ENCODE data around the gene CTSZ.

DNA sequence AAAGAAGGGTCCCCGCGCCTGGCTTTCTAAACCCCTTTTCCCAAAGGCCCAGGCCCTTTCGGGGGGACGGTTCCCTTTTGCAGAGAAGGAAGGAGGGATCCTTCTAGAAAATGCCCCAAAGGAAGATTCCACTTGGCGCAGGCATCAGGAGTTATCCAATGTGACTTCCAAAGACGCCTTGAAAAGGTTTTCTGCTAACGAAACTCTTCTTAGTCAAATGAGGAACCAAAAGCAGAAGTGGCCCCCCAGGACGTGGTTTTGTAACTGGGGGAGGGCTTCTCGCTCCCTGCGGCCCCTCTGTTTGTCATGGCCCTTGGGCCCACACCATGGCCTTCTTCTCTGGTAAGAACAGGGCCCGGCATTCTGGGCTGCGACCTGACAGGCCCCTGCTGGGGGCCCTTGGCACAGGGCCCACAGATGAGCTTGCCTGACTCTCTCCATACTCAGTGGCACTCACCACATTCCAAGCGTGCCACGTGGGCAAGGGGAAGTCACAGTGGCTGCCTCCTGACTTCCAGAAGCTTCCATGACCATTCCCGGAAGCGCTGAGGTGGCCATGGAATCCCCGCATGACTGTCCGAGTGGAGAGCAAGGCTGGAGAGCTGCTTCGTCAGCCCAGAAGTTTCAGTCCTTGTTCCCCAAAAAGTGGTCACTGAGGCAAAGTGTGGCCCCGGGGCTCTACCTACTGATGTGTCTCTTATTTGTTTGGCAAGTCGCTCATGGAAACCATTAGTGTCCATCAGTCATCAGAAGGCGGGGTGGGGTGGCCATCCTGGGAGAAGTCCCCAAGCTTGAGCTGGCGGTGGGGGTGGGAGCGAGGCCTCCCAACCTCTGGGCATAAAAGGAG, 834 bp upstream of the CTSZ start:
- TF ChIP-seq, protein P1, sequence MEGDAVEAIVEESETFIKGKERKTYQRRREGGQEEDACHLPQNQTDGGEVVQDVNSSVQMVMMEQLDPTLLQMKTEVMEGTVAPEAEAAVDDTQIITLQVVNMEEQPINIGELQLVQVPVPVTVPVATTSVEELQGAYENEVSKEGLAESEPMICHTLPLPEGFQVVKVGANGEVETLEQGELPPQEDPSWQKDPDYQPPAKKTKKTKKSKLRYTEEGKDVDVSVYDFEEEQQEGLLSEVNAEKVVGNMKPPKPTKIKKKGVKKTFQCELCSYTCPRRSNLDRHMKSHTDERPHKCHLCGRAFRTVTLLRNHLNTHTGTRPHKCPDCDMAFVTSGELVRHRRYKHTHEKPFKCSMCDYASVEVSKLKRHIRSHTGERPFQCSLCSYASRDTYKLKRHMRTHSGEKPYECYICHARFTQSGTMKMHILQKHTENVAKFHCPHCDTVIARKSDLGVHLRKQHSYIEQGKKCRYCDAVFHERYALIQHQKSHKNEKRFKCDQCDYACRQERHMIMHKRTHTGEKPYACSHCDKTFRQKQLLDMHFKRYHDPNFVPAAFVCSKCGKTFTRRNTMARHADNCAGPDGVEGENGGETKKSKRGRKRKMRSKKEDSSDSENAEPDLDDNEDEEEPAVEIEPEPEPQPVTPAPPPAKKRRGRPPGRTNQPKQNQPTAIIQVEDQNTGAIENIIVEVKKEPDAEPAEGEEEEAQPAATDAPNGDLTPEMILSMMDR (IDR thresholded peaks at IDR 0.05; ENCODE audit: low read depth, low read length) = no peak
- no peak for TF ChIP-seq EZH2phosphoT487 (IDR thresholded peaks at IDR 0.05; ENCODE audit: low read depth)

Measured in OCI-LY3 (cell line).